Skin epidermis (tissue), 12 donors: ENCODE measurements around the gene EXOC4.
"Not testable (repeated sequence)": the region's sequence is repeated elsewhere in the genome, so short reads cannot be mapped to it uniquely, and the experiment has no call there.

ENCODE experiments used
- H3K27ac ChIP-seq, 21 experiments: fragments of 200-600 bp; sonication (generic) in 11 of 21; one replicate each; pipeline ENCODE4 v1.5.0; 2020; ENCODE audit warnings: mild to moderate bottlenecking in 3 of 21, inconsistent platforms in 2 of 21, moderate library complexity in 2 of 21
- H3K4me3 ChIP-seq, 7 experiments: fragments of 200-600 bp; sonication (generic) in 2 of 7; one replicate each; pipeline ENCODE4 v1.5.0; 2020; ENCODE audit warnings: inconsistent platforms in 2 of 7, mild to moderate bottlenecking in 2 of 7, moderate library complexity in 1 of 7

The EXOC4 gene

DNA sequence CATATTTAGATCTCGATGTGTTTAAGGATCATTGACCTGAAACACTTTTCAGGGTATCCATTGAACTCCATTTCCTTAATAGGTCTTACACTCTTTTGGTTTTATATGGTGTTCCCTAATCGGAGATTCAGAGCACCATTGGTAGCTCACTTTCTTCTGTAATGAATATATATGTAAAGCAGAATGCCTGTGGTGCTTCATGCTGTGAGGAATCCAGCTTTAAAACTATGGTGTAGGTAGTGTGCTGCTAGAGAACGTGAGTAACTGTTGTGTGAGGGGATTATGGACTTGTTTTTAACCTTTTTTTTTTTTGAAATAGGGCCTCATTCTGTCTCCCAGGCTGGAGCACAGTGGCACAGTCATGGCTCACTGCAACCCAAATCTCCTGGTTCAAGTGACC, 497.4 kb downstream of the EXOC4 start:
- Histone ChIP-seq H3K27ac (no peak overlapping the region), H3K4me3 (no peak overlapping the region)

DNA sequence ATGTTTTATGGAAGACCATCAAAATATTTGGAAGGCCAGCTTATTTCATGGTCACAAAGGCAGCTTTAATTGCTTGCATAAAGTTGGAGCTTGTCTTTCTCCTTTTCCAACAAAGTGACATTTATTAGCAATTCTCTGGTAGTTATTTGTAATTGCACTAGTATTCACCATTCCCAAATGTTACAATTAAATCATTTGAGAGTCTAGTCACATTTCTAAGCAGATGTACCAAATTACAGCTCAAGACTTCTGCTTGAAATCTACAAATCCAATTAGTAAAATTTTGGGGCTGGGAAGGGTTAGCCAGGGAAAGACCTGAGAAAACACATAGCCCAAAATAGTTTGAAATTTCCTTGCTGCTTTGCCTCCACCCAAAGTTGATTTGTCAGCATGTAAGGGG, 498.2 kb downstream of the EXOC4 start:
- H3K27ac ChIP-seq: no peak overlapping the region
- H3K4me3 ChIP-seq: no peak overlapping the region

- H3K27ac ChIP-seq: no peak overlapping the region
- no peak overlapping the region for H3K4me3 ChIP-seq
Observed at GRCh38 chr7:133753513-133753912, 500.6 kb downstream of the EXOC4 start.

DNA sequence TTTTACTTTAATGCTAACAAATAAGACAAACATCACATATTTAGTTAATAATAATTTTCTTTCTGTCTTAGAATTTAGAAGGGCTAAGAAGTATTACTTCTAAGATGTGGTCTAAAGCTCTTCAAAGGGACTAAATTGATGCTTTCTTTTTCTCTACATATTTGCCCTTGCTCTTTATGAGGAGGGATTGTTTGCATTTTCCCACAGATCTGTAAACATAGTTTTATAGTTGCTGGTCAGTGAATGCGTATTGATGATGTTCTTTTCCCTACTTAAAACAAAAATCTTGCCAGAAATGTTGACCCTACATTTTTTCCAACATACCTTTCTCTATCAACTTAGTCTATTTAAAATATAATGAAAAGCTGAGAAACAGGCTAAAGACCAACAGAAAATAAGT, 501.8 kb downstream of the EXOC4 start:
- Histone ChIP-seq H3K27ac (no peak overlapping the region), H3K4me3 (no peak overlapping the region)

GRCh38 chr7:133755901-133756300, 503.0 kb downstream of the EXOC4 start:
- Histone ChIP-seq H3K4me3 (no peak overlapping the region), H3K27ac (no peak overlapping the region)

DNA sequence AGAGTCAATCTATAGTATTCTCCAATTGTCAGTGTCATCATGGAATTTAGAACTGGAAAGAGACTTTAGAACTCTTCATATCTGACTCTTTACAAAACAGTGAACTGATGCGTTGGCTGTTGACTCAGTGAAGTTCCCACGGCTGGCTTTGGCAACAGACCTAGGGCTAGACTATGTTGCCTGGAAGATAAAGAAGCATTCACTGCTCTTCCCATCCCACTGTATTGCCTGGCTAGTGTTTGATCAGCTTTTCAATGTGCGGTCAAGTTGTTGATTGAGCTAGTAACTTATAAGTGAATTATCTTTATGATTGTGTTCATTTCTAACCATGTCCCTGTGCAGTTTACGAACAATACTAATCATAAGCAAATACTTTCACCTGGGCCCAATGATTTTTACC, 508.6 kb downstream of the EXOC4 start:
- no peak overlapping the region for H3K4me3 ChIP-seq

DNA sequence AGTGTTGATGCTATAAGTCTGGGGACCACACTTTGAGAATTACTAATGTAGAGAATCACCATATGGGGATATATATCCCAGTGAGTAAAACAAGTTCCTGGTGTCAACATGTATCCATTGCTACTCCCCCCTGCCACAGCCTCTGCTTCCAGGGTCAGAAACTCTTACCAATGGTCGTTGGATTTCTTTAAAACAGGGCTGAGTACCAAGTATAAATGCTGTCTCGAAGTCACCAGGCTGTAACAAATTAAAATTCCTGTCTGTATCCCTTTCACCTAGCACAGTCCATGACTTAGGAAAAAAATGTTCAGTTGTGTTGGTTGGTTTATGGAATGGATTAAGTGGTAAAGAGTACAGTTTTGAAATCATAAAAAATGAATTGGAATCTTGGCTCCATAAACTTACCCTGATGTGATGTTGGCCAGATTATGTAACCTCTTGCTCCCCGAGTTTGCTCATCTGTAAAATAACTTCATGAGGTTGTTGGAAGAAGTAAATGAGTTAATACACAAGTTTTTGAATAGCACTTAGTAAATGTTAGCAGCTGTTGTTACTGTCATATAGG, 510.3 kb downstream of the EXOC4 start:
- Histone ChIP-seq H3K27ac (no peak overlapping the region), H3K4me3 (no peak overlapping the region)

More for the DNA sequence above, 508.6 kb downstream of the EXOC4 start:
- no peak overlapping the region for H3K27ac ChIP-seq

DNA sequence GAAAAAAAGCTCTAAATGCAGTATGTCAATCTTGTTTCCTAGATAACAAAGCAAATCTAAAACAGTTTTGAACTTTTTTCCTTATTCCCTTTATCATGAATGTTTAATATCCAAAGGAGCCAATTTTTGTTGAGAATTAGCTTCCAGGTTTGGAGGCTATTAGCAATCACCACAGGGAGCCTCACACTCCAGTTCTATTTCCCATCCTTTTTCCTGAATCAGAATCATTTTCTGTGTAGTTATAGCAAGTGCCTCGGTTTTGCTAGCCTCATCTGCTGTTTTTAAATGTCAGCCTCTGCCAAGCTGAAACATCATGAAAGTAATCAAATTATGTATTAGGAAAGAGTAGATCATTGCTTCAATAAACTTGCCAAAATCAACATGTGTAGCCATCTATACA, 516.8 kb downstream of the EXOC4 start:
- Histone ChIP-seq H3K27ac (no peak overlapping the region), H3K4me3 (no peak overlapping the region)

- no peak overlapping the region for H3K4me3 ChIP-seq
- H3K27ac ChIP-seq: peak overlapping the region in 3 of 21 experiments; percentile 5 to 64 (median 8)
Observed at GRCh38 chr7:133770863-133771492, 518.1 kb downstream of the EXOC4 start.

DNA sequence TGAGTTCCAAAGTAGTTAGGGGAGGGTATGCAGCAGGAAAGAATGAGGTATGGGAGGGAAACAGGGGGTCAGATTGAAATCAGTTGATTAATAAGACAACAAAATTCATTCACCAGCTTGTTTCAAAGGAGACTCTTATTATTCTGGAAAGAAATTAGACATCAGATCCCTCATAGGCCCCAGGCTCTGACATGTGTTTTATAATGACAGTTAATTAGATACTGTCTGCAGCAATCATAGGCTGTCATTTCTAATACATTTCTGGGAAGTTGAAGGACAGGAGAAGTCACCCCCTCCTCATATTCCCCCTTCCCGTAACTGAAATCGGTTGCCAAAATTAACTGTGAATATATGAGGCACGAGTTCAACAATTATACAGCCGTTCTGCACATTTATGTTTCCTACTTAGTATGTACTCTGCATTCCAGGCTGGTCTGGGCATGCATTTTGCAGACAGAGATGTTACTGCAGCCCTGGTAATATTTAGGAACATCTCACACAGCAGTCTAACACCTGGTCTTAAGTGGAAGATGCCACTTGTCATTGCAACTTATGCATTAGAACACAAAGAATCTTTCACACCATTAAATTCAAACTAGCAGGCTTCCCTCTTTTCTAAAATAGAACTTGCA, 519.0 kb downstream of the EXOC4 start:
- Histone ChIP-seq H3K4me3 (no peak overlapping the region), H3K27ac (peak overlapping the region in 4 of 21 experiments; percentile 5 to 64 (median 26))

DNA sequence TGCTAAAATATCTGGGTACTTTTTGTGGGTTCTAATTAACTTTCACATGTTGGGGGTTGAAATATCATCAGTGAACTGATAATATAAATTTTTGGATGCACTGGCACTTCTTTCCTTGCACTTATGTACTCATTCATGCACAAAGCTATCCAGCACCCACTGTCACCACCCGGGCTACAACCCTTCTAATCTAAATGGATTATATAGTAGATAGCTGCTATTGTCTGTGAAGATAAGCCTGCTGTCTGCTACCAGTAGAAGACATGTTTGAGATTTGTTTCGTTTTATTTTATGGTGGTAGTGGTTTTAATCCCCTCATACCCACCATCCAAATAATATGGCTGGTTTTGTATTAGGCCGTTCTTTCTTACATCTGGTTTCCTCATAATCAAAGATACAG, 520.7 kb downstream of the EXOC4 start:
- Histone ChIP-seq H3K4me3 (no peak overlapping the region), H3K27ac (no peak overlapping the region)

DNA sequence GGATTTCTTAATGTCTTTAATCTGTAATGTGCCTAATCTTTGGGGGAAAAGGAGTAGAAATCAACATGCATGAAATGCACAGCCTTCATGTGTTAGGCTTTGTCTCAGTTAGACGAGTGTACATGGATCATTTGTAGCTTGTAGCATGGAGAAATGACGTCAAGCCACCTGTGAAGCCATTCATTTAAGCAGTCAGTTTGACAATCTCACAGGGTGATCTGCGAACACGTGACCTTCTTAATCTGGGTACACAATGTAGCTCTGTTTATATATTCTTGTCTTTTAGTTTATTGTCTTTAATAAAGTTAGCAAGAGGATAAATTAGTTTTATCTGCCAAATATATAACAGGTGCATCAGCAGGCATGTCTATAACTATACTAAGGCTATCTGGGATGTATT, 522.3 kb downstream of the EXOC4 start:
- no peak overlapping the region for H3K27ac ChIP-seq
- H3K4me3 ChIP-seq: no peak overlapping the region

GRCh38 chr7:133776266-133776665, 523.4 kb downstream of the EXOC4 start:
- H3K27ac ChIP-seq: no peak overlapping the region

DNA sequence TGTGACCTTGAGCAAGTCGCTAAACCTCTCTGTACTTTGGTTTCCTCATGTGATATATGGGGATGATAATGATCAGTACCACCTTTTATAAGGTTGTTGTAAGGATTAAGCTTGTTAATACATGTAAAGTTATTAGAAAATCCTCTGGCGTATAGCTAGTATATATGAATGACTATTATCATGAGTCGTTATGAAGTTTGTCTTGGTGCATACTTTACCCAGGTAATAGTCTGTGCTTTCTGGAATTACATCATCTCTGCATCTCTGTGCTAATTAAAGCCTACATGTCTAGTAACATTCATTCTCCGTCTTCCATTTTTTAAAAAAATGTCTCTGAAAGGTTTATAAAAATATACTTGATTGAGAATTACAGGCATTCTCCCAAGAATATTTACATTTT, 524.8 kb downstream of the EXOC4 start:
- H3K4me3 ChIP-seq: no peak overlapping the region

More at GRCh38 chr7:133776266-133776665, 523.4 kb downstream of the EXOC4 start:
- no peak overlapping the region for H3K4me3 ChIP-seq

GRCh38 chr7:133778472-133778871, 525.6 kb downstream of the EXOC4 start:
- Histone ChIP-seq H3K4me3 (no peak overlapping the region), H3K27ac (no peak overlapping the region)

More for the DNA sequence above, 524.8 kb downstream of the EXOC4 start:
- H3K27ac ChIP-seq: no peak overlapping the region

- H3K27ac ChIP-seq, H3K4me3 ChIP-seq: not testable (repeated sequence)
Observed at GRCh38 chr7:133779538-133779937, 526.7 kb downstream of the EXOC4 start.

- Histone ChIP-seq H3K4me3 (no peak overlapping the region), H3K27ac (no peak overlapping the region)
Observed at GRCh38 chr7:133780912-133781311, 528.0 kb downstream of the EXOC4 start.

DNA sequence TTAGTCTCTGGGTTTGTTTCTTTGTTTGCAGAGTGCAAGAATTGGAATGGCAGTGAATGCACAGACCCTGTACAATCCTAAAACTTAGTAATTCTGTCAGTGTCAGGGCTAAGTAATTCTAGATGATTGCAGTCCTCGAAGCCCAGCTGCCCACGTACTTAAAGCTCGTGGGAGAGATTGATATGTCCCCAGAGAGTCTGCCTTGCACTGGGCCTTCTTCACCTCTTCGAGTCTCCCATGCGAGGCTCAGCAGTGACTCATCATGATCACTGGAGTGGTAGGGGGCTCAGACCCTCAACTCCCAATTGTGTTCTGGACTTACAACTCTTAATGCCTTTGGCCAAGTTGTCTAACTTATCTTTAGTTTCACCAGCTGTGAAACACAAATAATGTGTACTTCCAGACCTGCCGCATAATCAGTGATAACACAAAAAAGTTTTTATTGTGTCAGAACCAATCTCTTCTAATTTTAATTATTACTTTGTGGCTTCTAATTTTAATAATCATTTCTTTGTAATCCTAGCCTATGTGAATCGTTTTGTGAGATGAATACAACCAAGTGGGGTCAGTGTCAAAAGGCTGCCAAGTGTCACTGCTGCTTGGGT, 528.7 kb downstream of the EXOC4 start:
- H3K27ac ChIP-seq: no peak overlapping the region
- H3K4me3 ChIP-seq: no peak overlapping the region

GRCh38 chr7:133782470-133782869, 529.6 kb downstream of the EXOC4 start:
- no peak overlapping the region for H3K27ac ChIP-seq
- H3K4me3 ChIP-seq: no peak overlapping the region

DNA sequence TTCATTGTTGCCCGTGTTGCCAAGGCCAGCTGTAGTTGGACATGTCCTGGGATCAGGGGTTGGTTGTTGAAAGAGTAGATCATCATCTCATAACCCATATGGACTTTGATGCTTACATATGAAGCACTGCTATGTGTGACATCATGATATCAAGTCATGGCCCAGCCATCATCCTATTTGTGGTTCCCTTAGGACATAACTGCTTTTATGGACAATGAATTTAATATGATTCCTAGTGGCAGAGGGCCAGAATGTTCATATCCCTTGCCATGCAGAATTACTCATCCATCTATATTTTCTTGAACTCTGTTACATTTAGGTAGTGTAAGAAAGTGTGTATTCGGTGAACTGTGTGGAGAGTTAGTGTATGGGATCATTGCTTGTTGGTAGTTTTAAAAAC, 530.4 kb downstream of the EXOC4 start:
- Histone ChIP-seq H3K27ac (no peak overlapping the region), H3K4me3 (no peak overlapping the region)

DNA sequence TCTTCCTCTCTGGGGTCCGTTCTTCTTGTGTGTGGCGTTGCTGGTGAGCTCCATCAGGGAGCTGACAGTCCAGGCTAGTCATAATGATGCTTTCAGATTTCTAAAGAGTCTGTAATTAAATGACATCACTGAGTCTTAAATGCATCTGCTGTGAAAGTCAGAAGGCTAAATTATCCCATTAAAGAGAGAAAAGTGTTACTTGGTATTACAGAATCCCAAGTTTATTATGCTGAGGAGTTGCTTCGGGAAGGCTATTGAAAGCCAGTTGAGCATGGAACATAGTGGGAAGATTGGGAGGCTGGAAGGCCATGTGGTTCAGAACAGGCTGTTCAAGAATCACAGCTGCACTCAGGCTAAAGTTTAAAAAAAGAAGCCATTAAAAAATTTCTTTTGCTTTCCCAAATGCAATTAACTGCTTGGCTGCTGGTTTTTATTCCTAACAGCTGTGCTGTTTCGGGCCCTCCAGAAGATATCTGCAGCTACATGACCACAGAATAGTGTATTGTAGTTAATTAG, 531.7 kb downstream of the EXOC4 start:
- H3K4me3 ChIP-seq: no peak overlapping the region
- no peak overlapping the region for H3K27ac ChIP-seq
